Subcutaneous adipose tissue (tissue), 4 donors: ENCODE results near the gene AMH. TPM values are rescaled to one million over a fixed set of nuclear protein-coding genes. Genes with fewer than 3 reads are reported as not detected.

Source experiments
- CTCF ChIP-seq: fragments of 450-650 bp; IDR thresholded peaks from one replicate; pipeline ENCODE4 v1.5.1; 2016; ENCODE audit warnings: low read depth, mild to moderate bottlenecking, control low read depth, antibody characterized with exemption, moderate library complexity
- total RNA-seq, 4 donors: library from RNA; depleted of rRNA; stranded (reverse); fragments of >200 nt; gene quantifications; one replicate each; pipeline ENCODE4 v1.1.0, GENCODE V29; 2016

Gene AMH
- total RNA-seq, 4 donors from 2014 or later, result 0.34 TPM; not detected in 3

DNA sequence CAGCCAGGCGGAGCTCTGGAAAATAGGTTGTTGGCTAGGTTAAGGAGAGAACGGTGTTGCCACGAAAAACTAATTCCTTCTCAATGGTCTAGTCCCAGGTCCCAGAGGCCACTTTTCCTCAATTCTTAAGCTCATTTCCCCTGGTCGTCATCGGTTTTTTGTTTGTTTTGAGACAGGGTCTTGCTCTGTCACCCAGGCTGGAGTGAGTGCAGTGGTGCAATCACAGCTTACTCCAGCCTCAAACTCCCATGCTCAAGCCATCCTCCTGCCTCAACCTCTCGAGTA lies 11.3 kb upstream of the AMH start:
- no peak for TF ChIP-seq CTCF

DNA sequence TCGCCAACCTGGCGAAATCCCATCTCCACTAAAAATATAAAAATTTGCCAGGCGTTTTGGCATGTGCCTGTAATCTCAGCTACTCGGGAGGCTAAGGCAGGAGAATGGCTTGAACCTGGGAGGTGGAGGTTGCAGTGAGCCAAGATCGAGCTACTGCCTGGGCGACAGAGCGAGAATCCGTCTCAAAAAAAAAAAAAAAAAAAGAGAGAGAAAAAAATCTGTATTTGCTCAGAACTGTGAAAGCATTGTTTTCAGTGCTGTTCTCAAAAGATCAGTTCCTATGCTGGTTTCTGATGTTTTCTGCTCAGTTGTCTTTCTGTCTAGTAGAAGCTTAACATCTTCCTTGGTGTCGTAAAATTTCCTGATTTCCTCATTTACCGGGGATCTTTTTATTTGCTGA lies 9.9 kb upstream of the AMH start:
- no peak for TF ChIP-seq CTCF

- TF ChIP-seq CTCF, result no peak
These were observed 9.1 kb upstream of the AMH start for GRCh38 chr19:2239771-2240770.

GRCh38 chr19:2240881-2241760 lies 8.0 kb upstream of the AMH start:
- TF ChIP-seq CTCF, result no peak

GRCh38 chr19:2242092-2242537 lies 7.0 kb upstream of the AMH start:
- TF ChIP-seq CTCF, result no peak

GRCh38 chr19:2242816-2243215 lies 6.3 kb upstream of the AMH start:
- no peak for TF ChIP-seq CTCF
